Measurements from ENCODE around the gene ANGPT4. TPM values are rescaled to one million over a fixed set of nuclear protein-coding genes. Genes with fewer than 3 reads are reported as not detected.

ANGPT4 gene
- total RNA-seq, 1 donor from 2014 or later, result 0.06 TPM

DNA sequence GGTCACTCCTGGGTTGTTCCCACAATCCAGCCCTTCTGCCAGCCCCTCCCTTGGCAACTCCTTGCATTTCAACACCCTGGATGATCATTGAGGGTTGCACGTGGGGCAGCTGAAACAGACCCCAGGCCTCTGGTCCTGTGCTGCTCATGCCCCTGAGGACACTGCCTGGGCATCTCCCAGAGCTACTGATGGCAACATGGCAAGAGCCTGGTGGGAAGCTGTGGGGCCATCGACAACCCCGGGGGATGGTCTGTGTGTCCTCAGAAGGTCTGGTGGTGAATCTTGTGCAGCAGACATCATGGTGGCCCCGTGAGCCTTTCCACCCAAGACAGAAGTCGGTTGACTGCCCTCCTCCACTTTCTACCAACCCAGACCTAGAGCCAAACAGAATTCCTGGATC lies 4.9 kb upstream of the ANGPT4 start:
- Histone ChIP-seq H3K9ac (no peak overlapping the region), H3K4me2 (no peak overlapping the region), H3K36me3 (no peaks in the 10 kb centered on the region), H3K4me1 (peaks cover 7% of the 10 kb centered on the region), H2AFZ (replicated peaks) (no peak overlapping the region), H3K9me3 (ENCODE audit: low read depth) (no peaks in the 10 kb centered on the region), H3K27me3 (no peaks in the 10 kb centered on the region), H4K20me1 (ENCODE audit: low read depth) (no peaks in the 10 kb centered on the region), H3K27ac (no peak overlapping the region), H3K79me2 (ENCODE audit: low read depth) (no peaks in the 10 kb centered on the region), H3F3A (ENCODE audit: low read depth) (no peaks in the 10 kb centered on the region), H3K4me3 (no peak overlapping the region)
- Mint-ChIP-seq H3K27ac (no peak overlapping the region), H3K27me3 (ENCODE audit: insufficient read depth, low read depth) (peaks cover 6% of the 10 kb centered on the region), H3K36me3 (no peaks in the 10 kb centered on the region), H3K4me1 (peaks cover 4% of the 10 kb centered on the region), H3K9me3 (no peaks in the 10 kb centered on the region), H3K4me3 (no peak overlapping the region)
- DNase-seq (ENCODE audit: low spot score), result no peak
- TF ChIP-seq, protein P1, sequence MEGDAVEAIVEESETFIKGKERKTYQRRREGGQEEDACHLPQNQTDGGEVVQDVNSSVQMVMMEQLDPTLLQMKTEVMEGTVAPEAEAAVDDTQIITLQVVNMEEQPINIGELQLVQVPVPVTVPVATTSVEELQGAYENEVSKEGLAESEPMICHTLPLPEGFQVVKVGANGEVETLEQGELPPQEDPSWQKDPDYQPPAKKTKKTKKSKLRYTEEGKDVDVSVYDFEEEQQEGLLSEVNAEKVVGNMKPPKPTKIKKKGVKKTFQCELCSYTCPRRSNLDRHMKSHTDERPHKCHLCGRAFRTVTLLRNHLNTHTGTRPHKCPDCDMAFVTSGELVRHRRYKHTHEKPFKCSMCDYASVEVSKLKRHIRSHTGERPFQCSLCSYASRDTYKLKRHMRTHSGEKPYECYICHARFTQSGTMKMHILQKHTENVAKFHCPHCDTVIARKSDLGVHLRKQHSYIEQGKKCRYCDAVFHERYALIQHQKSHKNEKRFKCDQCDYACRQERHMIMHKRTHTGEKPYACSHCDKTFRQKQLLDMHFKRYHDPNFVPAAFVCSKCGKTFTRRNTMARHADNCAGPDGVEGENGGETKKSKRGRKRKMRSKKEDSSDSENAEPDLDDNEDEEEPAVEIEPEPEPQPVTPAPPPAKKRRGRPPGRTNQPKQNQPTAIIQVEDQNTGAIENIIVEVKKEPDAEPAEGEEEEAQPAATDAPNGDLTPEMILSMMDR (IDR thresholded peaks at IDR 0.05), result no peak
- no peak for TF ChIP-seq EZH2 (IDR thresholded peaks at IDR 0.05)
- no peak for TF ChIP-seq EZH2phosphoT487 (IDR thresholded peaks at IDR 0.05)

DNA sequence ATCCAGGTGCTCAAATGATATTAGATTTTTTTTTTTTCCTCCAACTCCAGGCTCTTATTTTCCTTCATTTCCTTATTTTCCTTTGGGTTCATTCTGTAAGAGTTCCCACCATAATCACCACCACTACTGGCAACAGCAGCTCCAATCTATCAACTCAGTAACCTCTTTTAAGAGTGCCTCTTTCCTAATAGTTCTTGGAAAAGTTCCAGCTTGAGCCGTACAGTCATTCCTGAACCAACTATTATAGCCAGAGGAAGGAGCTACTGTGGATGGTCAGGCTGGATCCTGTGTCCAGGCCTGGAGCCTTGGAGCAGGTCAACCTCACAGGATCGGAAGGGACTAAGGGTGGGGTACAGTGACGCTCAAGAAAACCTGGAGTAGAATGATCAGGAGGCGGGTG lies 4.2 kb upstream of the ANGPT4 start:
- no peak overlapping the region for H3K4me3 Mint-ChIP-seq
- no peaks in the 10 kb centered on the region for H3K9me3 Mint-ChIP-seq
- Histone ChIP-seq H2AFZ (replicated peaks) (no peak overlapping the region), H3K4me3 (no peak overlapping the region), H3K27ac (no peak overlapping the region), H3K27me3 (no peaks in the 10 kb centered on the region), H3K9me3 (ENCODE audit: low read depth) (no peaks in the 10 kb centered on the region), H4K20me1 (ENCODE audit: low read depth) (no peaks in the 10 kb centered on the region), H3K4me1 (peaks cover 14% of the 10 kb centered on the region), H3K9ac (no peak overlapping the region), H3K36me3 (no peaks in the 10 kb centered on the region), H3K79me2 (ENCODE audit: low read depth) (no peaks in the 10 kb centered on the region), H3K4me2 (no peak overlapping the region), H3F3A (ENCODE audit: low read depth) (no peaks in the 10 kb centered on the region)
- H3K4me1 Mint-ChIP-seq, result peaks cover 6% of the 10 kb centered on the region
- no peaks in the 10 kb centered on the region for H3K36me3 Mint-ChIP-seq
- TF ChIP-seq EZH2phosphoT487 (IDR thresholded peaks at IDR 0.05) (no peak), EZH2 (IDR thresholded peaks at IDR 0.05) (no peak)
- no peaks in the 10 kb centered on the region for H3K27me3 Mint-ChIP-seq (ENCODE audit: insufficient read depth, low read depth)
- H3K27ac Mint-ChIP-seq, result no peak overlapping the region
- no peak for DNase-seq (ENCODE audit: low spot score)

DNA sequence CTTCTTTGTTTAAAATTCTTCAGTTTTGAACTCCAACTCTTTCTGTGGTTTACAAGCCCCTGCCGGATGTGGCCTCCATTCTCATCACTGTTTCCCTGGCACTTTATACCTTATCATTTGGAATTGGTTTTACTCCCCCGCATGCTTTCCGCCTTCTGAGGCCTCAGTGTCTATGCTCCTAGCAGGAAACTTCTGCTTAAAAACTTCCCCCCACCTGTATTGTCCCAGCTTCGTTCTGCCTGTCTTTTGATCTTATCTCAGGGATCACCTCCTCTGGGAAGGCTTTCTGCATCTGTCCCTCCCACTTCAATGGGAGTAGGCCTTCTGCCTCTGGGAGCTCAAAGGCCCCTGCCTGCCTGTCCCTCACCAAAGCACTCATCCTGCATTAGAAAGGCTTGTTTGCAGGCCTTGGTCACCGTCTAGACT lies 3.4 kb upstream of the ANGPT4 start:
- no peaks in the 10 kb centered on the region for H4K20me1 ChIP-seq (ENCODE audit: low read depth)
- no peak for TF ChIP-seq EZH2 (IDR thresholded peaks at IDR 0.05)
- TF ChIP-seq, protein P1 (IDR thresholded peaks at IDR 0.05), result no peak
- TF ChIP-seq EZH2phosphoT487 (IDR thresholded peaks at IDR 0.05), result no peak
- H3K4me2 ChIP-seq, result no peak overlapping the region
- no peaks in the 10 kb centered on the region for H3K27me3 ChIP-seq
- H3K4me3 ChIP-seq, result no peak overlapping the region
- Mint-ChIP-seq H3K36me3 (no peaks in the 10 kb centered on the region), H3K9me3 (no peaks in the 10 kb centered on the region), H3K4me1 (peaks cover 8% of the 10 kb centered on the region), H3K4me3 (no peak overlapping the region), H3K27me3 (ENCODE audit: insufficient read depth, low read depth) (peaks cover 1% of the 10 kb centered on the region), H3K27ac (no peak overlapping the region)
- H3F3A ChIP-seq (ENCODE audit: low read depth), result no peaks in the 10 kb centered on the region
- H3K79me2 ChIP-seq (ENCODE audit: low read depth), result no peaks in the 10 kb centered on the region
- H2AFZ ChIP-seq (replicated peaks), result no peak overlapping the region
- no peaks in the 10 kb centered on the region for H3K36me3 ChIP-seq
- H3K9me3 ChIP-seq (ENCODE audit: low read depth), result no peaks in the 10 kb centered on the region
- no peak overlapping the region for H3K27ac ChIP-seq
- H3K9ac ChIP-seq, result no peak overlapping the region
- peaks cover 14% of the 10 kb centered on the region for H3K4me1 ChIP-seq
- DNase-seq (ENCODE audit: low spot score), result no peak

DNA sequence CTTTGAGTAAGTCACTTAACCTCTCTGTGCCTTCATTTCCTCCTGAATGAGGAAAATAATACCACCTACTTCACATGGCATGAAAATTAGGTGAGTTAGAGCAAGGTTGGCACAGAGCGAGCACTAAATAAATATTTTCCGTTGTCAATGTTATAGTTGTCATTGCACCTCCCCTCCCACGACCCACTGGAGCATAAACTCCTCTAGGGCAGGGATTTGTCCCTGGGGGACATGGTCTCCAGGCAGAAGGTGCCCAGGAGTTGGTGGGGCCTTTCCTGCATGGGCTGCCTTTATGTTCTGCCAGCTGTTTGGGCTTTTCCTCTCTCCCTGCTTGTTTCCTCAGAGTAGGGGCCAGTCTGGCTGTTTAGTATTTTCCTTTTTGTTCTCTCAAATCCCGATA lies 1.3 kb upstream of the ANGPT4 start:
- no peak overlapping the region for H3K27ac Mint-ChIP-seq

More for the DNA sequence above, 1.3 kb upstream of the ANGPT4 start:
- peaks cover 8% of the 10 kb centered on the region for H3K4me1 Mint-ChIP-seq
- peaks cover 2% of the 10 kb centered on the region for H3K27me3 Mint-ChIP-seq (ENCODE audit: insufficient read depth, low read depth)
- H2AFZ ChIP-seq (replicated peaks), result no peak overlapping the region
- no peaks in the 10 kb centered on the region for H3K27me3 ChIP-seq
- H3K9me3 Mint-ChIP-seq, result no peaks in the 10 kb centered on the region
- H3K36me3 ChIP-seq, result no peaks in the 10 kb centered on the region
- H3K4me3 ChIP-seq, result no peak overlapping the region
- no peaks in the 10 kb centered on the region for H3K79me2 ChIP-seq (ENCODE audit: low read depth)
- H3K4me1 ChIP-seq, result peaks cover 14% of the 10 kb centered on the region
- no peak for TF ChIP-seq EZH2phosphoT487 (IDR thresholded peaks at IDR 0.05)
- TF ChIP-seq, protein P1 (IDR thresholded peaks at IDR 0.05), result no peak
- H3K9ac ChIP-seq, result no peak overlapping the region
- H4K20me1 ChIP-seq (ENCODE audit: low read depth), result no peaks in the 10 kb centered on the region
- H3F3A ChIP-seq (ENCODE audit: low read depth), result no peaks in the 10 kb centered on the region
- no peak for DNase-seq (ENCODE audit: low spot score)
- no peak overlapping the region for H3K27ac ChIP-seq
- no peak overlapping the region for H3K4me2 ChIP-seq
- H3K4me3 Mint-ChIP-seq, result no peak overlapping the region
- no peaks in the 10 kb centered on the region for H3K36me3 Mint-ChIP-seq
- no peaks in the 10 kb centered on the region for H3K9me3 ChIP-seq (ENCODE audit: low read depth)

All from neural progenitor cell (in vitro differentiated cells).